MM.1S (cell line): ENCODE data around the gene MNS1.

Experiments
- CTCF ChIP-seq: fragments of 300-600 bp; sonication (generic); IDR thresholded peaks from 2 replicates; pipeline ENCODE4 v1.5.1; 2016; ENCODE audit warnings: antibody characterized with exemption, low read length, mixed read lengths
- EZH2 ChIP-seq: fragments of 300-600 bp; sonication (generic); optimal IDR thresholded peaks from 2 replicates; pipeline ENCODE3; 2017; ENCODE audit warnings: low read depth, mild to moderate bottlenecking, antibody characterized with exemption, low read length, mixed read lengths

GRCh38 chr15:56393277-56393676 is 71.7 kb downstream of the MNS1 start:
- TF ChIP-seq CTCF: no peak
- no peak for TF ChIP-seq EZH2
